Measurements from ENCODE around the gene DDHD1.
"Not testable (repeated sequence)": the region's sequence is repeated elsewhere in the genome, so short reads cannot be mapped to it uniquely, and the experiment has no call there.

The DDHD1 gene

GRCh38 chr14:53180272-53181221, 27.4 kb upstream of the DDHD1 start:
- H3K4me3 ChIP-seq (ENCODE audit: low read depth, low read length), result no peak overlapping the region; the same call in 1 of the 2 replicates
- H3K27me3 ChIP-seq (ENCODE audit: control insufficient read depth, insufficient read depth, low read length), result no peaks in the 10 kb centered on the region
- H3K36me3 ChIP-seq (ENCODE audit: control insufficient read depth, insufficient read depth, low read length), result no peaks in the 10 kb centered on the region

GRCh38 chr14:53179486-53180005, 26.4 kb upstream of the DDHD1 start:
- peaks cover 18% of the 10 kb centered on the region for H3K4me1 ChIP-seq (ENCODE audit: control insufficient read depth, insufficient read depth, low read length)
- H3K9ac ChIP-seq (ENCODE audit: low read length); H3K4me3 ChIP-seq (ENCODE audit: low read depth, low read length); H3K9me3 ChIP-seq (ENCODE audit: control insufficient read depth, insufficient read depth, low read depth, low read length); H3K27me3 ChIP-seq (ENCODE audit: control insufficient read depth, insufficient read depth, low read length); H3K27ac ChIP-seq (ENCODE audit: low read depth, low read length); H3K36me3 ChIP-seq (ENCODE audit: control insufficient read depth, insufficient read depth, low read length): not testable (repeated sequence)

More at GRCh38 chr14:53180272-53181221, 27.4 kb upstream of the DDHD1 start:
- Histone ChIP-seq H3K9me3 (ENCODE audit: control insufficient read depth, insufficient read depth, low read depth, low read length) (no peaks in the 10 kb centered on the region; the same call in 1 of the 2 replicates), H3K9ac (ENCODE audit: low read length) (no peak overlapping the region), H3K4me1 (ENCODE audit: control insufficient read depth, insufficient read depth, low read length) (peaks cover 18% of the 10 kb centered on the region), H3K27ac (ENCODE audit: low read depth, low read length) (no peak overlapping the region)

- H3K36me3 ChIP-seq (ENCODE audit: control insufficient read depth, insufficient read depth, low read length), result no peaks in the 10 kb centered on the region
- no peaks in the 10 kb centered on the region for H3K27me3 ChIP-seq (ENCODE audit: control insufficient read depth, insufficient read depth, low read length)
- peaks cover 7% of the 10 kb centered on the region; the same call in 1 of the 2 replicates for H3K4me1 ChIP-seq (ENCODE audit: control insufficient read depth, insufficient read depth, low read length)
Observed at GRCh38 chr14:53175375-53175774, 22.3 kb upstream of the DDHD1 start.

GRCh38 chr14:53174918-53175317, 21.8 kb upstream of the DDHD1 start:
- Histone ChIP-seq H3K27ac (ENCODE audit: low read depth, low read length) (no peak overlapping the region), H3K9ac (ENCODE audit: low read length) (no peak overlapping the region), H3K36me3 (ENCODE audit: control insufficient read depth, insufficient read depth, low read length) (no peaks in the 10 kb centered on the region), H3K4me3 (ENCODE audit: low read depth, low read length) (no peak overlapping the region), H3K27me3 (ENCODE audit: control insufficient read depth, insufficient read depth, low read length) (no peaks in the 10 kb centered on the region), H3K9me3 (ENCODE audit: control insufficient read depth, insufficient read depth, low read depth, low read length) (no peaks in the 10 kb centered on the region), H3K4me1 (ENCODE audit: control insufficient read depth, insufficient read depth, low read length) (peaks cover 5% of the 10 kb centered on the region; the same call in 1 of the 2 replicates)

More at GRCh38 chr14:53175375-53175774, 22.3 kb upstream of the DDHD1 start:
- H3K9me3 ChIP-seq (ENCODE audit: control insufficient read depth, insufficient read depth, low read depth, low read length), result no peaks in the 10 kb centered on the region
- no peak overlapping the region for H3K27ac ChIP-seq (ENCODE audit: low read depth, low read length)
- H3K9ac ChIP-seq (ENCODE audit: low read length), result no peak overlapping the region
- H3K4me3 ChIP-seq (ENCODE audit: low read depth, low read length), result no peak overlapping the region

- Histone ChIP-seq H3K9me3 (ENCODE audit: control insufficient read depth, insufficient read depth, low read depth, low read length) (no peaks in the 10 kb centered on the region), H3K36me3 (ENCODE audit: control insufficient read depth, insufficient read depth, low read length) (no peaks in the 10 kb centered on the region), H3K27ac (ENCODE audit: low read depth, low read length) (no peak overlapping the region), H3K27me3 (ENCODE audit: control insufficient read depth, insufficient read depth, low read length) (no peaks in the 10 kb centered on the region), H3K4me1 (ENCODE audit: control insufficient read depth, insufficient read depth, low read length) (no peaks in the 10 kb centered on the region), H3K9ac (ENCODE audit: low read length) (no peak overlapping the region), H3K4me3 (ENCODE audit: low read depth, low read length) (no peak overlapping the region)
Observed at GRCh38 chr14:53168786-53169185, 15.7 kb upstream of the DDHD1 start.

GRCh38 chr14:53167602-53168328, 14.6 kb upstream of the DDHD1 start:
- H3K9ac ChIP-seq (ENCODE audit: low read length), result no peak overlapping the region
- 0 out of 2 replicates have a peak, but pooled peaks cover 2% of the 10 kb centered on the region for H3K9me3 ChIP-seq (ENCODE audit: control insufficient read depth, insufficient read depth, low read depth, low read length)
- no peak overlapping the region for H3K27ac ChIP-seq (ENCODE audit: low read depth, low read length)
- no peaks in the 10 kb centered on the region for H3K4me1 ChIP-seq (ENCODE audit: control insufficient read depth, insufficient read depth, low read length)
- no peak overlapping the region for H3K4me3 ChIP-seq (ENCODE audit: low read depth, low read length)
- no peaks in the 10 kb centered on the region for H3K27me3 ChIP-seq (ENCODE audit: control insufficient read depth, insufficient read depth, low read length)
- H3K36me3 ChIP-seq (ENCODE audit: control insufficient read depth, insufficient read depth, low read length), result no peaks in the 10 kb centered on the region

- Histone ChIP-seq H3K4me1 (ENCODE audit: control insufficient read depth, insufficient read depth, low read length) (no peaks in the 10 kb centered on the region), H3K4me3 (ENCODE audit: low read depth, low read length) (no peak overlapping the region), H3K27me3 (ENCODE audit: control insufficient read depth, insufficient read depth, low read length) (no peaks in the 10 kb centered on the region), H3K27ac (ENCODE audit: low read depth, low read length) (no peak overlapping the region), H3K9ac (ENCODE audit: low read length) (no peak overlapping the region), H3K9me3 (ENCODE audit: control insufficient read depth, insufficient read depth, low read depth, low read length) (0 out of 2 replicates have a peak, but pooled peaks cover 2% of the 10 kb centered on the region), H3K36me3 (ENCODE audit: control insufficient read depth, insufficient read depth, low read length) (no peaks in the 10 kb centered on the region)
Observed at GRCh38 chr14:53161758-53162435, 8.8 kb upstream of the DDHD1 start.

GRCh38 chr14:53156238-53156637, 3.1 kb upstream of the DDHD1 start:
- H3K36me3 ChIP-seq (ENCODE audit: control insufficient read depth, insufficient read depth, low read length), result no peaks in the 10 kb centered on the region
- H3K27ac ChIP-seq (ENCODE audit: low read depth, low read length), result no peak overlapping the region
- H3K4me1 ChIP-seq (ENCODE audit: control insufficient read depth, insufficient read depth, low read length), result peaks cover 9% of the 10 kb centered on the region
- no peaks in the 10 kb centered on the region for H3K9me3 ChIP-seq (ENCODE audit: control insufficient read depth, insufficient read depth, low read depth, low read length)
- H3K9ac ChIP-seq (ENCODE audit: low read length), result no peak overlapping the region
- peaks cover 7% of the 10 kb centered on the region for H3K27me3 ChIP-seq (ENCODE audit: control insufficient read depth, insufficient read depth, low read length)
- no peak overlapping the region for H3K4me3 ChIP-seq (ENCODE audit: low read depth, low read length)

- Histone ChIP-seq H3K9ac (ENCODE audit: low read length) (peak overlapping the region; percentile 76), H3K27ac (ENCODE audit: low read depth, low read length) (no peak overlapping the region), H3K4me1 (ENCODE audit: control insufficient read depth, insufficient read depth, low read length) (peaks cover 17% of the 10 kb centered on the region), H3K4me3 (ENCODE audit: low read depth, low read length) (peak overlapping the region; percentile 90), H3K27me3 (ENCODE audit: control insufficient read depth, insufficient read depth, low read length) (peaks cover 7% of the 10 kb centered on the region), H3K36me3 (ENCODE audit: control insufficient read depth, insufficient read depth, low read length) (no peaks in the 10 kb centered on the region), H3K9me3 (ENCODE audit: control insufficient read depth, insufficient read depth, low read depth, low read length) (no peaks in the 10 kb centered on the region)
Observed at GRCh38 chr14:53153702-53154112, 584 bp upstream of the DDHD1 start.

GRCh38 chr14:53152184-53152886, 788 bp downstream of the DDHD1 start:
- Histone ChIP-seq H3K27me3 (ENCODE audit: control insufficient read depth, insufficient read depth, low read length) (peaks cover 7% of the 10 kb centered on the region), H3K4me1 (ENCODE audit: control insufficient read depth, insufficient read depth, low read length) (peaks cover 17% of the 10 kb centered on the region), H3K9me3 (ENCODE audit: control insufficient read depth, insufficient read depth, low read depth, low read length) (no peaks in the 10 kb centered on the region), H3K9ac (ENCODE audit: low read length) (peak overlapping the region; percentile 83), H3K4me3 (ENCODE audit: low read depth, low read length) (peak overlapping the region; percentile 90), H3K36me3 (ENCODE audit: control insufficient read depth, insufficient read depth, low read length) (no peaks in the 10 kb centered on the region), H3K27ac (ENCODE audit: low read depth, low read length) (peak overlapping the region; percentile 54; the same call in 1 of the 2 replicates)

Measured in HUES6 (cell line).